ENCODE measurements around the gene CFAP92. TPM values are rescaled to one million over a fixed set of nuclear protein-coding genes. Genes with fewer than 3 reads are reported as not detected.
A peak's percentile ranks its signal among the peaks of the same experiment; 100 is the strongest.

CFAP92 gene
- total RNA-seq, 1 donor from 2014 or later, result 8.7 TPM

- Mint-ChIP-seq H3K9me3 (no peaks in the 10 kb centered on the region), H3K36me3 (ENCODE audit: low read depth) (no peaks in the 10 kb centered on the region), H3K27me3 (ENCODE audit: low read depth) (peaks cover 53% of the 10 kb centered on the region), H3K4me3 (peak within 1 kb of the TSS; percentile 84), H3K27ac (ENCODE audit: unreplicated experiment) (peak within 1 kb of the TSS; percentile 69), H3K4me1 (peaks cover 65% of the 10 kb centered on the region)
- no peak for TF ChIP-seq CTCF (conservative IDR thresholded peaks at IDR 0.05)
- peak; percentile 59 for DNase-seq (ENCODE audit: low read depth, low spot score)
Measured at GRCh38 chr3:129001101-129001805, 7.4 kb upstream of the CFAP92 start, which contains the start of gene EFCC1. Gene EFCC1, plus strand, starts transcription at chr3:129001304. Its CDS starts 325 bp downstream, at chr3:129001629.

- Mint-ChIP-seq H3K4me3 (peak overlapping the region; percentile 78), H3K27ac (ENCODE audit: unreplicated experiment) (peak overlapping the region; percentile 69), H3K27me3 (ENCODE audit: low read depth) (peaks cover 53% of the 10 kb centered on the region), H3K36me3 (ENCODE audit: low read depth) (no peaks in the 10 kb centered on the region), H3K4me1 (peaks cover 69% of the 10 kb centered on the region), H3K9me3 (no peaks in the 10 kb centered on the region)
- no peak for DNase-seq (ENCODE audit: low read depth, low spot score)
- no peak for TF ChIP-seq CTCF (conservative IDR thresholded peaks at IDR 0.05)
Measured at GRCh38 chr3:129000742-129001100, 6.8 kb upstream of the CFAP92 start.

- Mint-ChIP-seq H3K36me3 (ENCODE audit: low read depth) (no peaks in the 10 kb centered on the region), H3K4me1 (peaks cover 74% of the 10 kb centered on the region), H3K27me3 (ENCODE audit: low read depth) (peaks cover 38% of the 10 kb centered on the region), H3K9me3 (no peaks in the 10 kb centered on the region), H3K4me3 (peak overlapping the region; percentile 78), H3K27ac (ENCODE audit: unreplicated experiment) (peak overlapping the region; percentile 64)
- DNase-seq (ENCODE audit: low read depth, low spot score), result peak; percentile 29
- no peak for TF ChIP-seq CTCF (conservative IDR thresholded peaks at IDR 0.05)
Measured at GRCh38 chr3:128999102-128999501, 5.2 kb upstream of the CFAP92 start.

GRCh38 chr3:128998561-128998960 lies 4.7 kb upstream of the CFAP92 start:
- Mint-ChIP-seq H3K27me3 (ENCODE audit: low read depth) (peaks cover 35% of the 10 kb centered on the region), H3K36me3 (ENCODE audit: low read depth) (no peaks in the 10 kb centered on the region), H3K4me1 (peaks cover 74% of the 10 kb centered on the region), H3K4me3 (peak overlapping the region; percentile 78), H3K27ac (ENCODE audit: unreplicated experiment) (peak overlapping the region; percentile 64), H3K9me3 (no peaks in the 10 kb centered on the region)
- TF ChIP-seq CTCF (conservative IDR thresholded peaks at IDR 0.05), result no peak
- DNase-seq (ENCODE audit: low read depth, low spot score), result no peak

GRCh38 chr3:128997486-128998133 lies 3.7 kb upstream of the CFAP92 start:
- no peak for TF ChIP-seq CTCF (conservative IDR thresholded peaks at IDR 0.05)
- peaks cover 26% of the 10 kb centered on the region for H3K27me3 Mint-ChIP-seq (ENCODE audit: low read depth)
- H3K4me1 Mint-ChIP-seq, result peaks cover 71% of the 10 kb centered on the region
- H3K36me3 Mint-ChIP-seq (ENCODE audit: low read depth), result no peaks in the 10 kb centered on the region
- H3K9me3 Mint-ChIP-seq, result no peaks in the 10 kb centered on the region
- DNase-seq (ENCODE audit: low read depth, low spot score), result no peak
- H3K27ac Mint-ChIP-seq (ENCODE audit: unreplicated experiment), result peak overlapping the region; percentile 60
- peak overlapping the region; percentile 78 for H3K4me3 Mint-ChIP-seq
